Measurements from ENCODE around the gene TSPAN18. TPM values are rescaled to one million over a fixed set of nuclear protein-coding genes. Genes with fewer than 3 reads are reported as not detected.

The TSPAN18 gene
- total RNA-seq, 4 donors from 2014 or later: 27.7 to 70.1 (median 50.2) TPM

DNA sequence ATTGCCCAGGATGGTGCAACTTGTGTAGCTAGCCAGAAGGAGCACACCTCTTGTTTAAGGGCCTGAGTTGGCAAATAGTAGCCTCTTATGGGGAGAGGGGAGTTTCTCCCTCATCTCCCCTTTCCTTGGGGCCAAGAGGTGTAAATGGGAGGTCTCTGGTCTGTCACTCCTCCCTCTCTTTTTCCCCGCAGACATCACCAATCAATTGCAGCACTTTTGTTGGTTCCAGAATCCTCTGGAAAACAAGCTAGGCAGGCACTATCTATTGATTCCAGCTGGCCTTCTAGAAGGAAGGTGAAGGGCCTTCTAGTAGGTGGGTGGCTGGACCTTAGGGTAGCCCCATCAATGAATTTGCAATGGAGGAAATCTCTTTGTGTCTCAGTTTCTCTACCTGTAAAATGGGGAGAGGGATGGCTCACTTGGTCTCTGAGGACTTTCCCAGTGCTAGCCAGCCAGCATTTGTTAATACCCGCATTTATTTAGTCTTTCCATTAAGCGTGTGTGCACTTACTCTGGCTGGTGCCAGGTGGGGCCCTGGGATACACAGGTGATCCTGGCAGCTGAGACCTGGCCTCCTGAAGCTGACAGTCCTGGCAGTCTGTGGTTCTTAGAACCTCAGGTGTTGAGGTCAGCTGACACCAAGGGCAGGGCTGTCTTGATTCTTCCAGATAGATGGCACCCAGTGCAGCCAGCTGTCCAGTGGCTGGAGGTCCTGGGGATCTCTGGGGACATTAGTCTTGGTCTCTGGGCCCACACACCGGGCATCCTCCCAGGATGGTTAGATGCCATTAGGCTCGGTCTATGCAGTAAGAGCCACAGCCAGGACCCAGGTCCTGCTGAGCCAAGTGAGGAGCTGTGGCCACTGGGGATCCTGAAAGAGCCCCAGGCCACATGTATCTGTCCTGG lies 51.7 kb downstream of the TSPAN18 start:
- H3K36me3 ChIP-seq: no peaks in the 10 kb centered on the region
- H3K27ac ChIP-seq (replicated peaks in 1 of 4): peak overlapping the region; percentile 34 to 85 (median 57)
- peaks cover 64 to 99% (median 79%) of the 10 kb centered on the region in 4 donors for H3K4me1 ChIP-seq
- H3K9me3 ChIP-seq: no peaks in the 10 kb centered on the region
- TF ChIP-seq POLR2AphosphoS5 (IDR thresholded peaks at IDR 0.05) (no peak), EP300 (IDR thresholded peaks at IDR 0.05) (no peak), POLR2A (IDR thresholded peaks at IDR 0.05; ENCODE audit: low read depth) (no peak)
- TF ChIP-seq, protein P1, sequence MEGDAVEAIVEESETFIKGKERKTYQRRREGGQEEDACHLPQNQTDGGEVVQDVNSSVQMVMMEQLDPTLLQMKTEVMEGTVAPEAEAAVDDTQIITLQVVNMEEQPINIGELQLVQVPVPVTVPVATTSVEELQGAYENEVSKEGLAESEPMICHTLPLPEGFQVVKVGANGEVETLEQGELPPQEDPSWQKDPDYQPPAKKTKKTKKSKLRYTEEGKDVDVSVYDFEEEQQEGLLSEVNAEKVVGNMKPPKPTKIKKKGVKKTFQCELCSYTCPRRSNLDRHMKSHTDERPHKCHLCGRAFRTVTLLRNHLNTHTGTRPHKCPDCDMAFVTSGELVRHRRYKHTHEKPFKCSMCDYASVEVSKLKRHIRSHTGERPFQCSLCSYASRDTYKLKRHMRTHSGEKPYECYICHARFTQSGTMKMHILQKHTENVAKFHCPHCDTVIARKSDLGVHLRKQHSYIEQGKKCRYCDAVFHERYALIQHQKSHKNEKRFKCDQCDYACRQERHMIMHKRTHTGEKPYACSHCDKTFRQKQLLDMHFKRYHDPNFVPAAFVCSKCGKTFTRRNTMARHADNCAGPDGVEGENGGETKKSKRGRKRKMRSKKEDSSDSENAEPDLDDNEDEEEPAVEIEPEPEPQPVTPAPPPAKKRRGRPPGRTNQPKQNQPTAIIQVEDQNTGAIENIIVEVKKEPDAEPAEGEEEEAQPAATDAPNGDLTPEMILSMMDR (IDR thresholded peaks at IDR 0.05): no peak
- H3K4me3 ChIP-seq: no peak overlapping the region
- WGBS: 97% methylated on average over 4 of the region's 5 CpGs
- DNase-seq (ENCODE audit: extremely low spot score): no peak
- intact Hi-C loops (cut with DNase I): loop anchor here (5.0 kb wide), 2 partner anchors 51 to 114 kb away; partner anchors contain the start of gene TSPAN18
- no peaks in the 10 kb centered on the region for H3K27me3 ChIP-seq

DNA sequence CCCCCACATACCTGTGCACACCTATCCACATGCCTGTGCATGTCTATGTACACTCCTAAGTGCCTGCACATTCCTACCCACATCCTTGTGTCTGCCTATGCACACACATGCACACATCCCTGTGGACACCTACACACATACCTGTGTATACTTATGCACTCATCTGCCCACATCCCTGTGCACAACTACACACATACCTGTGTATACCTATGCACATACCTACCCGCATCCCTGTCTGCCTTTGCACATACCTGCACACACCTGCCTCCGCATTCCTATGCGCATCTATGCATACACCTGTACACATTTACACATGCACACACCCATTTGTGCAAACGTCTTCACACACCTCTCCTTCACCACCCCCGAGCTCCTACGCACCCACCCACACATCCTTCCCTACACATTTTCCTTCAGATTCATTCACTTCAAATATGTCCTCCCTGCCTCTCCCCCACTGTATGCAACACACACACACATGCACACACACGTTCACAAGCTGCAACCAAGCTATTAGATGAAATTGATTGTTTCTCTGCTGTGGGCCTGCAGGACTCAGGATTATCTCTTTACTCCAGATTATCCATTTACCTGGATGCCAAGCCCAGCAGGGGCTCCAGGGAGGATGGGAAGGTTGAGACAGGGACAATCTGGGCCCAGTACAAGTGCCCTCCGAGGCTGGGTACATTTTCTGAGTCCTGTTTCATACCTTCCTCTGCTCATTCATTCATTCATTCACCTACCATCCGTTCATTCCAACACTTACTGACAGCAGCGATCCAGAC lies 53.2 kb downstream of the TSPAN18 start:
- DNase-seq (ENCODE audit: extremely low spot score): no peak
- H3K27ac ChIP-seq (replicated peaks in 1 of 4): peak overlapping the region in 3 of 4 donors; percentile 46 to 74 (median 70)
- no peaks in the 10 kb centered on the region for H3K36me3 ChIP-seq
- H3K27me3 ChIP-seq: no peaks in the 10 kb centered on the region
- no peaks in the 10 kb centered on the region for H3K9me3 ChIP-seq
- TF ChIP-seq EP300 (IDR thresholded peaks at IDR 0.05) (no peak), POLR2AphosphoS5 (IDR thresholded peaks at IDR 0.05) (no peak), POLR2A (IDR thresholded peaks at IDR 0.05; ENCODE audit: low read depth) (no peak)
- TF ChIP-seq, protein P1 (IDR thresholded peaks at IDR 0.05): no peak
- H3K4me1 ChIP-seq: peaks cover 63 to 99% (median 79%) of the 10 kb centered on the region in 4 donors
- no peak overlapping the region for H3K4me3 ChIP-seq
- intact Hi-C loops (cut with DNase I): loop anchor here (5.0 to 10.0 kb wide), 3 partner anchors 53 to 155 kb away; partner anchors contain the start of gene TSPAN18
- 82% methylated on average over 10 of the region's 10 CpGs for WGBS

DNA sequence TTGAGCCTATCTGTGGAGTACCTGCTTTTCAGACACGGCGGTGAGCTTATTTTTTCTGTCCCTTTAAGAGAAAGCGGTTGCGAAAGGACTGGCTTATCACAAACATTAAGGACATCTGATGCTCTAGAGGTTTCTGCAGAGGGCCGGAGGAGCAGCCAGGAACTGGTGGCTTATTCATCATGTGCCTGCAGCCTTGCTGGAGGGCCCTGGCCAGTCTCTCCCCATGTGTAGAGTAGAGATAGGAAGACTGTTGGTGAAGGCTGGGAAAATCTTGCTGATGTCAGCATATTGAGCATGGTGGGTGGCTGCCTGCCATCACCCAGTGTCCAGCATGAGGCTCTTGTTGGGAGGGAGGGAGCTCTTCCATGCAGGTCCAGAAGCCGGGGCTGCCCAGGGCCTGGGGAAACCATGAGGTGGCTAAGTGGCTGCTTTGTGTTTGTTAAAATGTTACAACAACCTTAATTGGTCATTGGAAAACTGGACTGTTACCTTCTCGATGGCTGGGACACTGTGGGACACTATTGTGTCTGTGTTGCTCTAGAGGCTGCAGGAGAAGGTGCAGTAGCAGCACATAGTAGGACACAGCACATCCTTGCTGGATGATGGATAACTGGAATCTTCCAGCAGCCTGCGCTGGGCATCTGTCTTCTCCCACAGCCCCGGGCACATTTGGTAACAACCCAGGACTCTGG lies 54.3 kb downstream of the TSPAN18 start:
- no peaks in the 10 kb centered on the region for H3K27me3 ChIP-seq
- peaks cover 65 to 99% (median 79%) of the 10 kb centered on the region in 4 donors for H3K4me1 ChIP-seq
- WGBS: 51% methylated on average over 9 of the region's 9 CpGs
- DNase-seq (ENCODE audit: extremely low spot score): no peak
- no peaks in the 10 kb centered on the region for H3K36me3 ChIP-seq
- H3K27ac ChIP-seq (replicated peaks in 1 of 4): peak overlapping the region; percentile 41 to 74 (median 58)
- TF ChIP-seq POLR2AphosphoS5 (IDR thresholded peaks at IDR 0.05): no peak
- no peak for TF ChIP-seq EP300 (IDR thresholded peaks at IDR 0.05)
- TF ChIP-seq, protein P1 (IDR thresholded peaks at IDR 0.05): no peak
- TF ChIP-seq POLR2A (IDR thresholded peaks at IDR 0.05; ENCODE audit: low read depth): no peak
- H3K9me3 ChIP-seq: no peaks in the 10 kb centered on the region
- intact Hi-C loops (cut with DNase I): loop anchor here (10.0 kb wide), 1 partner anchor 156 kb away; no protein-coding TSS in a partner anchor
- no peak overlapping the region for H3K4me3 ChIP-seq

DNA sequence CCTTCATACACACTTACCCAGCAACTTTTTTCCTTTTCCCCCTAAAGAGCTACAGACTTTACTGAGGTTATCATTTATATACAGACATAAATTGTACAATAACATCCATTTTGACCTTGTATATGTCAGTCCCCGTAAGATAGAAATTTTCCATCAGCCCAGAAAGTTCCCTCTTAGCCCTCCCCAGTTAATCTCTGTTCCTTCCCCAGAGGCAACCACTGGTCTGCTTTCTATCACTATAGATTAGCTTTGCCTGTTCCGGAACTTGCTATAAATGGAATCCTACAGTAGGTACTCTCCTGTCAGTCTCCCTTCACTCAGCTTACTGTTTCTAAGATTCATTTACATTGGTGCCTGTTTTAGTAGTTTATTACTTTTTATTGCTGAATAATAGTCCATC lies 54.9 kb downstream of the TSPAN18 start:
- no peak for DNase-seq (ENCODE audit: extremely low spot score)
- Histone ChIP-seq H3K27ac (replicated peaks in 1 of 4) (peak overlapping the region; percentile 41 to 74 (median 58)), H3K4me3 (no peak overlapping the region), H3K27me3 (no peaks in the 10 kb centered on the region), H3K36me3 (no peaks in the 10 kb centered on the region), H3K9me3 (no peaks in the 10 kb centered on the region), H3K4me1 (peaks cover 65 to 99% (median 80%) of the 10 kb centered on the region in 4 donors)
- TF ChIP-seq, protein P1 (IDR thresholded peaks at IDR 0.05): no peak
- TF ChIP-seq POLR2A (IDR thresholded peaks at IDR 0.05; ENCODE audit: low read depth) (no peak), POLR2AphosphoS5 (IDR thresholded peaks at IDR 0.05) (no peak), EP300 (IDR thresholded peaks at IDR 0.05) (no peak)
- 69% methylated on average over 2 of the region's 2 CpGs for WGBS
- intact Hi-C loops (cut with DNase I): loop anchor here (10.0 kb wide), 1 partner anchor 157 kb away; no protein-coding TSS in a partner anchor
